AG04450 (cell line): ENCODE results near the gene GALR1. TPM values are rescaled to one million over a fixed set of nuclear protein-coding genes. Genes with fewer than 3 reads are reported as not detected.

Experiments
- CTCF ChIA-PET: fragments of 300-600, 350-600 bp; formaldehyde crosslinking; extraction: SDS; loops from one replicate; lab custom pipeline; 2022; ENCODE audit warnings: antibody characterized with exemption, inconsistent platforms; lab: Charles Lee
- POLR2A ChIA-PET: fragments of 350-600 bp; formaldehyde crosslinking; extraction: SDS; loops from one replicate; lab custom pipeline; 2021; ENCODE audit warnings: antibody characterized with exemption, inconsistent platforms; lab: Yijun Ruan, JAX
- DNase-seq: peaks from one replicate; pipeline ENCODE4 v3.0.0-alpha.2; 2011; ENCODE audit warnings: low read depth, low spot score
- H3K27ac ChIP-seq: one replicate; pipeline ENCODE4 v1.5.1; 2012; ENCODE audit warnings: low read depth, low read length, control low read depth
- H3K27me3 ChIP-seq: one replicate; pipeline ENCODE4 v1.6.0; 2012; ENCODE audit warnings: low read length; ENCODE audit not compliant: control insufficient read depth, insufficient read depth
- H3K4me3 ChIP-seq: 2 replicates; pipeline ENCODE4 v1.5.1; 2011; ENCODE audit warnings: mild to moderate bottlenecking, low read depth, low read length, control low read depth
- H3K9me3 ChIP-seq: 2 replicates; pipeline ENCODE4 v1.5.1; 2012; ENCODE audit warnings: low read length; ENCODE audit not compliant: control insufficient read depth, insufficient read depth
- CTCF ChIP-seq: IDR thresholded peaks from 2 replicates; pipeline ENCODE4 v1.5.1; 2011; ENCODE audit warnings: low read depth, low read length, control low read depth, inconsistent platforms
- polyA plus RNA-seq: library from polyadenylated mRNA; depleted of rRNA; stranded (reverse); fragments of >200 nt; gene quantifications from 2 replicates; pipeline ENCODE4 v1.2.3, GENCODE V29; 2011

GALR1 gene
- polyA plus RNA-seq, 1 experiment = not detected

- no peak for TF ChIP-seq CTCF
- DNase-seq = no peak
- Histone ChIP-seq H3K9me3 (peaks cover 9% of the 10 kb centered on the region; the same call in 1 of the 2 replicates), H3K27me3 (peaks cover 25% of the 10 kb centered on the region), H3K4me3 (no peak overlapping the region), H3K27ac (no peak overlapping the region)
- CTCF ChIA-PET = no interaction called here
- POLR2A ChIA-PET = no interaction called here
Measured at GRCh38 chr18:77254711-77255405, 5.2 kb downstream of the GALR1 start.

GRCh38 chr18:77255426-77256105, 5.9 kb downstream of the GALR1 start:
- POLR2A ChIA-PET = no interaction called here

GRCh38 chr18:77262643-77263465, 13.2 kb downstream of the GALR1 start:
- H3K9me3 ChIP-seq = peaks cover 7% of the 10 kb centered on the region; the same call in 1 of the 2 replicates
- no peaks in the 10 kb centered on the region for H3K27me3 ChIP-seq
- TF ChIP-seq CTCF = no peak
- no peak for DNase-seq
- H3K27ac ChIP-seq = no peak overlapping the region
- H3K4me3 ChIP-seq = no peak overlapping the region
- ChIA-PET POLR2A (no interaction called here), CTCF (interaction anchor here (0.7 kb wide), 1 partner anchor 51 kb away, joined by 4 read pairs; no protein-coding TSS in a partner anchor)

More at GRCh38 chr18:77255426-77256105, 5.9 kb downstream of the GALR1 start:
- DNase-seq = no peak
- H3K9me3 ChIP-seq = peaks cover 9% of the 10 kb centered on the region; the same call in 1 of the 2 replicates
- H3K27me3 ChIP-seq = peaks cover 20% of the 10 kb centered on the region
- H3K27ac ChIP-seq = no peak overlapping the region
- TF ChIP-seq CTCF = no peak
- H3K4me3 ChIP-seq = no peak overlapping the region
- CTCF ChIA-PET = no interaction called here

- Histone ChIP-seq H3K4me3 (no peak overlapping the region), H3K9me3 (peaks cover 6% of the 10 kb centered on the region; the same call in 1 of the 2 replicates), H3K27ac (no peak overlapping the region), H3K27me3 (no peaks in the 10 kb centered on the region)
- DNase-seq = no peak
- ChIA-PET POLR2A (no interaction called here), CTCF (interaction anchor here (0.7 kb wide), 1 partner anchor 52 kb away, joined by 4 read pairs; no protein-coding TSS in a partner anchor)
- TF ChIP-seq CTCF = no peak
Measured at GRCh38 chr18:77263466-77263763, 13.8 kb downstream of the GALR1 start.
